GM23338 (cell line): ENCODE data around the gene CNOT6. TPM values are rescaled to one million over a fixed set of nuclear protein-coding genes. Genes with fewer than 3 reads are reported as not detected.

Experiments used
- EZH2 ChIP-seq: fragments of 200-600 bp; sonication (generic); IDR thresholded peaks from one replicate; pipeline ENCODE4 v1.8.0; 2017; ENCODE audit warnings: antibody characterized with exemption, mild to moderate bottlenecking, low read depth; ENCODE audit not compliant: unreplicated experiment
- EZH2phosphoT487 ChIP-seq: fragments of 200-600 bp; sonication (generic); IDR thresholded peaks from one replicate; pipeline ENCODE4 v1.8.1; 2018; ENCODE audit warnings: antibody characterized with exemption; ENCODE audit not compliant: unreplicated experiment
- JUNB ChIP-seq: IDR thresholded peaks from one replicate; pipeline ENCODE4 v1.6.1; 2016; ENCODE audit warnings: antibody characterized with exemption; ENCODE audit not compliant: unreplicated experiment
- POLR2AphosphoS5 ChIP-seq: IDR thresholded peaks from 2 replicates; pipeline ENCODE4 v1.6.1; 2016; ENCODE audit warnings: antibody characterized with exemption, low read depth
- ZNF114 ChIP-seq: fragments of 250-450 bp; sonication (Bioruptor Pico); IDR thresholded peaks from 2 replicates; pipeline ENCODE4 v1.5.0; 2020; ENCODE audit warnings: mild to moderate bottlenecking, moderate library complexity
- polyA plus RNA-seq: library from polyadenylated mRNA; unstranded; fragments of >200 nt; fragmentation: Nextera tagmentation; extraction: Ambion mirVana; gene quantifications from 2 replicates; pipeline ENCODE4 v1.2.1, GENCODE V29; 2016
- total RNA-seq: library from RNA; depleted of rRNA; stranded (reverse); fragments of >200 nt; shearing (Covaris generic); gene quantifications from 2 replicates; pipeline ENCODE4 v1.2.3, GENCODE V29; 2014
- TF ChIP-seq, protein P1 (sequence below): fragments of 250-450 bp; sonication (Bioruptor Pico); IDR thresholded peaks from 2 replicates; pipeline ENCODE4 v1.5.0; 2020; ENCODE audit warnings: mild to moderate bottlenecking, moderate library complexity
- TF ChIP-seq, protein P2 (sequence below), 2 experiments: fragments of 200-600 bp in 1 of 2; sonication (generic) in 1 of 2; conservative IDR thresholded peaks; 2 replicates each; pipeline versions ENCODE4 v1.5.1 to v1.6.1; 2016 to 2017; ENCODE audit warnings: antibody characterized with exemption in 2 of 2, low read depth in 2 of 2, mild to moderate bottlenecking in 2 of 2, moderate library complexity in 1 of 2
- TF ChIP-seq, protein P3 (sequence below): IDR thresholded peaks from one replicate; pipeline ENCODE4 v1.6.1; 2018; ENCODE audit warnings: antibody characterized with exemption; ENCODE audit not compliant: unreplicated experiment

CNOT6 gene
- total and polyA plus RNA-seq, 2 experiments from 2014 or later = 14.6 to 38.7 TPM

DNA sequence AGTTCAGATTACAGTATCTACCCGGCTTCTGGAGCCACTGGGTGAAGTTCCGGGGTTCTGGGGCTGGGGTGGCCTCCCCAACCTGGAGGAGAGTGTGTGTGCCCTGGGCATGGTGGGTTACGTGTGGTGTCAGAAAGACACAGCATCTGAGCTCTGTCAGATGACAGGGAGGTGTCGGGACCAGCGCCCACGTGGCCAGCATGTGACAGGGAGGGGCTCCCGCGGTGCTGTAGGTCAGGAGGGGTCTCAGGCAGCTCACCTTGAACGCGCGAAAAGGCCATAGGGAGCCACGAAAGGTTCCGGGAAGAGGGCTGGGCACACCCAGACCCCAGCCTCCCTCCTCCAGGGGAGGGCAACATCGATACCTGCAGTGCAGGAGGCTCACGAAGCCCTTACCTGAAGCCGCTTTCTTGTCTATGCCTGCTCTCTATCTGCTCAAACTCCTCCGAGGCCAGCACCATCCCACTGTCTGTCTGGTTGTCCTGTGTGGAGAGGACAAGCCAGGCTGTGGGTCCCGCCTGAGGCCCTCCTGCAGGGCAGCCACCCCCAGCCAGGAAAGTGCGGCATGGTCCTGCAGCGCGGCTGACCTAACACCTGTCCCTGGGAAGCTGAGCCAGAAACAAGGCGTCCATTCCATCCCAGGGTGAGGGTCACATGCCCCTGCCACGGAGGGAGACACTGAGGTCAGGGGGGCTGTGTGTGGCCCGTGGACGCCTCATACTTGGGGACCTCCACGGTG lies 114.6 kb downstream of the CNOT6 start (continued):
- TF ChIP-seq, protein P1, sequence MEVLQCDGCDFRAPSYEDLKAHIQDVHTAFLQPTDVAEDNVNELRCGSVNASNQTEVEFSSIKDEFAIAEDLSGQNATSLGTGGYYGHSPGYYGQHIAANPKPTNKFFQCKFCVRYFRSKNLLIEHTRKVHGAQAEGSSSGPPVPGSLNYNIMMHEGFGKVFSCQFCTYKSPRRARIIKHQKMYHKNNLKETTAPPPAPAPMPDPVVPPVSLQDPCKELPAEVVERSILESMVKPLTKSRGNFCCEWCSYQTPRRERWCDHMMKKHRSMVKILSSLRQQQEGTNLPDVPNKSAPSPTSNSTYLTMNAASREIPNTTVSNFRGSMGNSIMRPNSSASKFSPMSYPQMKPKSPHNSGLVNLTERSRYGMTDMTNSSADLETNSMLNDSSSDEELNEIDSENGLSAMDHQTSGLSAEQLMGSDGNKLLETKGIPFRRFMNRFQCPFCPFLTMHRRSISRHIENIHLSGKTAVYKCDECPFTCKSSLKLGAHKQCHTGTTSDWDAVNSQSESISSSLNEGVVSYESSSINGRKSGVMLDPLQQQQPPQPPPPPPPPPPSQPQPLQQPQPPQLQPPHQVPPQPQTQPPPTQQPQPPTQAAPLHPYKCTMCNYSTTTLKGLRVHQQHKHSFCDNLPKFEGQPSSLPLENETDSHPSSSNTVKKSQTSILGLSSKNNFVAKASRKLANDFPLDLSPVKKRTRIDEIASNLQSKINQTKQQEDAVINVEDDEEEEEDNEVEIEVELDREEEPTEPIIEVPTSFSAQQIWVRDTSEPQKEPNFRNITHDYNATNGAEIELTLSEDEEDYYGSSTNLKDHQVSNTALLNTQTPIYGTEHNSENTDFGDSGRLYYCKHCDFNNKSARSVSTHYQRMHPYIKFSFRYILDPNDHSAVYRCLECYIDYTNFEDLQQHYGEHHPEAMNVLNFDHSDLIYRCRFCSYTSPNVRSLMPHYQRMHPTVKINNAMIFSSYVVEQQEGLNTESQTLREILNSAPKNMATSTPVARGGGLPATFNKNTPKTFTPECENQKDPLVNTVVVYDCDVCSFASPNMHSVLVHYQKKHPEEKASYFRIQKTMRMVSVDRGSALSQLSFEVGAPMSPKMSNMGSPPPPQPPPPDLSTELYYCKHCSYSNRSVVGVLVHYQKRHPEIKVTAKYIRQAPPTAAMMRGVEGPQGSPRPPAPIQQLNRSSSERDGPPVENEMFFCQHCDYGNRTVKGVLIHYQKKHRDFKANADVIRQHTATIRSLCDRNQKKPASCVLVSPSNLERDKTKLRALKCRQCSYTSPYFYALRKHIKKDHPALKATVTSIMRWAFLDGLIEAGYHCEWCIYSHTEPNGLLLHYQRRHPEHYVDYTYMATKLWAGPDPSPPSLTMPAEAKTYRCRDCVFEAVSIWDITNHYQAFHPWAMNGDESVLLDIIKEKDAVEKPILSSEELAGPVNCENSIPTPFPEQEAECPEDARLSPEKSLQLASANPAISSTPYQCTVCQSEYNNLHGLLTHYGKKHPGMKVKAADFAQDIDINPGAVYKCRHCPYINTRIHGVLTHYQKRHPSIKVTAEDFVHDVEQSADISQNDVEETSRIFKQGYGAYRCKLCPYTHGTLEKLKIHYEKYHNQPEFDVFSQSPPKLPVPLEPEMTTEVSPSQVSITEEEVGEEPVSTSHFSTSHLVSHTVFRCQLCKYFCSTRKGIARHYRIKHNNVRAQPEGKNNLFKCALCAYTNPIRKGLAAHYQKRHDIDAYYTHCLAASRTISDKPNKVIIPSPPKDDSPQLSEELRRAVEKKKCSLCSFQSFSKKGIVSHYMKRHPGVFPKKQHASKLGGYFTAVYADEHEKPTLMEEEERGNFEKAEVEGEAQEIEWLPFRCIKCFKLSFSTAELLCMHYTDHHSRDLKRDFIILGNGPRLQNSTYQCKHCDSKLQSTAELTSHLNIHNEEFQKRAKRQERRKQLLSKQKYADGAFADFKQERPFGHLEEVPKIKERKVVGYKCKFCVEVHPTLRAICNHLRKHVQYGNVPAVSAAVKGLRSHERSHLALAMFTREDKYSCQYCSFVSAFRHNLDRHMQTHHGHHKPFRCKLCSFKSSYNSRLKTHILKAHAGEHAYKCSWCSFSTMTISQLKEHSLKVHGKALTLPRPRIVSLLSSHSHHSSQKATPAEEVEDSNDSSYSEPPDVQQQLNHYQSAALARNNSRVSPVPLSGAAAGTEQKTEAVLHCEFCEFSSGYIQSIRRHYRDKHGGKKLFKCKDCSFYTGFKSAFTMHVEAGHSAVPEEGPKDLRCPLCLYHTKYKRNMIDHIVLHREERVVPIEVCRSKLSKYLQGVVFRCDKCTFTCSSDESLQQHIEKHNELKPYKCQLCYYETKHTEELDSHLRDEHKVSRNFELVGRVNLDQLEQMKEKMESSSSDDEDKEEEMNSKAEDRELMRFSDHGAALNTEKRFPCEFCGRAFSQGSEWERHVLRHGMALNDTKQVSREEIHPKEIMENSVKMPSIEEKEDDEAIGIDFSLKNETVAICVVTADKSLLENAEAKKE (CRISPR knock-in tag) = no peak
- TF ChIP-seq, protein P2, sequence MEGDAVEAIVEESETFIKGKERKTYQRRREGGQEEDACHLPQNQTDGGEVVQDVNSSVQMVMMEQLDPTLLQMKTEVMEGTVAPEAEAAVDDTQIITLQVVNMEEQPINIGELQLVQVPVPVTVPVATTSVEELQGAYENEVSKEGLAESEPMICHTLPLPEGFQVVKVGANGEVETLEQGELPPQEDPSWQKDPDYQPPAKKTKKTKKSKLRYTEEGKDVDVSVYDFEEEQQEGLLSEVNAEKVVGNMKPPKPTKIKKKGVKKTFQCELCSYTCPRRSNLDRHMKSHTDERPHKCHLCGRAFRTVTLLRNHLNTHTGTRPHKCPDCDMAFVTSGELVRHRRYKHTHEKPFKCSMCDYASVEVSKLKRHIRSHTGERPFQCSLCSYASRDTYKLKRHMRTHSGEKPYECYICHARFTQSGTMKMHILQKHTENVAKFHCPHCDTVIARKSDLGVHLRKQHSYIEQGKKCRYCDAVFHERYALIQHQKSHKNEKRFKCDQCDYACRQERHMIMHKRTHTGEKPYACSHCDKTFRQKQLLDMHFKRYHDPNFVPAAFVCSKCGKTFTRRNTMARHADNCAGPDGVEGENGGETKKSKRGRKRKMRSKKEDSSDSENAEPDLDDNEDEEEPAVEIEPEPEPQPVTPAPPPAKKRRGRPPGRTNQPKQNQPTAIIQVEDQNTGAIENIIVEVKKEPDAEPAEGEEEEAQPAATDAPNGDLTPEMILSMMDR (conservative IDR thresholded peaks at IDR 0.05; ENCODE audit: low read depth in 2 of 2) = no peak
- TF ChIP-seq EZH2phosphoT487 (no peak), EZH2 (no peak), POLR2AphosphoS5 (no peak), JUNB (no peak), ZNF114 (CRISPR knock-in tag) (no peak)
- TF ChIP-seq, protein P3, sequence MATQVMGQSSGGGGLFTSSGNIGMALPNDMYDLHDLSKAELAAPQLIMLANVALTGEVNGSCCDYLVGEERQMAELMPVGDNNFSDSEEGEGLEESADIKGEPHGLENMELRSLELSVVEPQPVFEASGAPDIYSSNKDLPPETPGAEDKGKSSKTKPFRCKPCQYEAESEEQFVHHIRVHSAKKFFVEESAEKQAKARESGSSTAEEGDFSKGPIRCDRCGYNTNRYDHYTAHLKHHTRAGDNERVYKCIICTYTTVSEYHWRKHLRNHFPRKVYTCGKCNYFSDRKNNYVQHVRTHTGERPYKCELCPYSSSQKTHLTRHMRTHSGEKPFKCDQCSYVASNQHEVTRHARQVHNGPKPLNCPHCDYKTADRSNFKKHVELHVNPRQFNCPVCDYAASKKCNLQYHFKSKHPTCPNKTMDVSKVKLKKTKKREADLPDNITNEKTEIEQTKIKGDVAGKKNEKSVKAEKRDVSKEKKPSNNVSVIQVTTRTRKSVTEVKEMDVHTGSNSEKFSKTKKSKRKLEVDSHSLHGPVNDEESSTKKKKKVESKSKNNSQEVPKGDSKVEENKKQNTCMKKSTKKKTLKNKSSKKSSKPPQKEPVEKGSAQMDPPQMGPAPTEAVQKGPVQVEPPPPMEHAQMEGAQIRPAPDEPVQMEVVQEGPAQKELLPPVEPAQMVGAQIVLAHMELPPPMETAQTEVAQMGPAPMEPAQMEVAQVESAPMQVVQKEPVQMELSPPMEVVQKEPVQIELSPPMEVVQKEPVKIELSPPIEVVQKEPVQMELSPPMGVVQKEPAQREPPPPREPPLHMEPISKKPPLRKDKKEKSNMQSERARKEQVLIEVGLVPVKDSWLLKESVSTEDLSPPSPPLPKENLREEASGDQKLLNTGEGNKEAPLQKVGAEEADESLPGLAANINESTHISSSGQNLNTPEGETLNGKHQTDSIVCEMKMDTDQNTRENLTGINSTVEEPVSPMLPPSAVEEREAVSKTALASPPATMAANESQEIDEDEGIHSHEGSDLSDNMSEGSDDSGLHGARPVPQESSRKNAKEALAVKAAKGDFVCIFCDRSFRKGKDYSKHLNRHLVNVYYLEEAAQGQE = no peak
